ENCODE results near the gene HDGFL3.
"Not testable (repeated sequence)": the region's sequence is repeated elsewhere in the genome, so short reads cannot be mapped to it uniquely, and the experiment has no call there.

HDGFL3 gene

GRCh38 chr15:83192742-83193141, 14.9 kb downstream of the HDGFL3 start:
- DNase-seq, result no peak

GRCh38 chr15:83190450-83190849, 17.2 kb downstream of the HDGFL3 start:
- DNase-seq, result no peak

DNA sequence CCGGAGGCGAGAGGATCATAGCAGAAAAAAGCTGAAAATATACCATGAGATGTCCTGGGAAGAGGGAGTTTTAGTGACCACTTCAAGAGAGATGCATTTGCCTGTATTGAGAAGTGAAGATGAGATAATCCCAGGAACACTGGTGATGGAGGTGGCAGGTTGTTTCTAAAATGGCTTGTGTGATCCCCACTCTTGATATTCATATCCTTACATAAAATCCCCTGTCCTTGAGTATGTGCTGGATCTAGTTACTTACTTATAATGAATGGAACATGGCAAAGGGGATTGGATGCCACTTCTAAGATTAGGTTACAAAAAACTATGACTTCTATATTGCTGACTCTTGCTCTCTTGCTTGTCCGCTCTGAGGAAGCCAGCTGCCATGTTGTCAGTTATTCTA, 22.1 kb downstream of the HDGFL3 start:
- DNase-seq, result no peak

DNA sequence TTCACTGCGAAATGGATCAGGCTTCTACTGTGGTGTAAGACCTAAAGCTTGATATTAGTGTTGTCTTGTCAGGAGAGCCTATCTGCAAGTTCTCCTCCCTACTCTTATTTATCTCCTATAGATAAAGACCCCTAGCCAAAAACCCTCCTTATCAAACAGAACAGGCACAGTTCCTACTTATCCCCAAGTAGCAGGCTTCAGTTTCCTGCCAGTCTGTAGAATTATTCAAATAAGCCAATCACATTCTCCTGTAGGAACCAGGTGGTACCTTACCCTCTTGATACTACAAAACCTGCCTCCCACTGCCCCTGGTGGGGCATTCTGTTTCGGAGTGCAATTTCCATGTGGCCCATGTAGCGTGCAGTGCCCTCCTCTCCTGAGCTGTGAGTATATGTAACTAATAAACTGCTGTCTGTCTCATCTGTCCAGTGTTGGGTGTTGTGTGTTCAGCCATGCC, 28.7 kb downstream of the HDGFL3 start:
- no peak for DNase-seq

DNA sequence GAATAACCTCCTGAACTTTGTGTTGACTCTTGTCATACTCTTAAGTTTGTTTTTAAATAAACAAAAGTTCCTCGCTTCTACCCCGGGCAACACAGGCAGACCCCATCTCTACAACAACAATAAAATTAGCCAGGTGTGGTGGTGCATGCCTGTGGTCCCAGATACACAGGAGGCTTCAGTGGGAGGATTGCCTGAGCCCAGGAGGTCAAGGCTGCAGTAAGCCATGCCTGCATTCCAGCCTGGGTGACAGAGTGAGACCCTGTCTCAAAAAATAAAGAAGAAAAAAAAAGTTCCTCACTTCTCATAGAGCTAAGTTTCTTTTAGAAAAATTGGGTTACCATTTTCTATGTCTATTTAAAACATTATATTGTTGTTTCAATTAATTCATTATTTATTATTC, 29.2 kb downstream of the HDGFL3 start:
- no peak for DNase-seq

DNA sequence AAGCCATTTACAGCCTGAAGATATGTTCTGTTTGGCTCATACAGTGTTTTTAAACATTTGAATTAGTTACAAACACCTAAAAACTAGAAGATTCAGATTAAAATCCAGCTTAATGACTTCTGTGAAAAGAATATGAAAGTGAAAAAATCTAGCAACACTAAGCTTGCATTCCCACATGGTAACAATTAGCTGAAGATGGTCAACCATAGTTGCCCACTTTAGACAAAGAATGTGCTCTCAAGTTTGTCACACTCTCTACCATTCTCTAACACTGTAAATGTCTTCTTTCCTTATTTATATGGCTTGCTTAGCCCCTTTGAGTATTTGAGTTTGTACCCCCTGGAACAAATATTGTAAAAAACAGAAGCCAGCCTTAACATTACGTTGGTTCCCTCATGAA, 32.7 kb downstream of the HDGFL3 start:
- DNase-seq, result no peak

DNA sequence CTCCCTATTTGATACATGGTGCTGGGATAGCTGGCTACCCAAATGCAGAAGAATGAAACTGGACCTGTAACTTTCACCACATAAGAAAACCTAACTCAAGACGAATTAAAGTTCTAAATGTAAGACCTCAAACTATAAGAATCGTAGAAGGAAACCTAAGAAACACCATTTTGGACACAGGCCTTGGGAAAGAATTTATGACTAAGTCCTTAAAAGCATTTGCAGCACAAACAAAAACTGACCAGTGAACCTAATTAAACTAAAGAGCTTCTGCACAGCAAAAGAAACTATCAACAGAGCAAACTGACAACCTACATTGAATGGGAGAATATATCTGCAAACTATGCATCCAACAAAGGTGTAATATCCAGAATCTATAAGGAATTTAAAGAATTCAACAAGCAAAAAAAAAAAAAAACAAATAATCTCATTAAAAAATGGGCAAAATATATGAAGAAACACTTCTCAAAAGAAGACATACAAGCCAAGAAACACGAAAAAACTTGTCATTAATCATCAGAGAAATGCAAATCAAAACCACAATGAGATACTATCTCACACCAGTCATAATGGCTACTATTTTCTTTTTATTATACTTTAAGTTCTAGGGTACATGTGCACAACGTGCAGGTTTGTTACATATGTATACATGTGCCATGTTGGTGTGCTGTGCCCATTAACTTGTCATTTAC, 37.0 kb downstream of the HDGFL3 start:
- no peak for DNase-seq

DNA sequence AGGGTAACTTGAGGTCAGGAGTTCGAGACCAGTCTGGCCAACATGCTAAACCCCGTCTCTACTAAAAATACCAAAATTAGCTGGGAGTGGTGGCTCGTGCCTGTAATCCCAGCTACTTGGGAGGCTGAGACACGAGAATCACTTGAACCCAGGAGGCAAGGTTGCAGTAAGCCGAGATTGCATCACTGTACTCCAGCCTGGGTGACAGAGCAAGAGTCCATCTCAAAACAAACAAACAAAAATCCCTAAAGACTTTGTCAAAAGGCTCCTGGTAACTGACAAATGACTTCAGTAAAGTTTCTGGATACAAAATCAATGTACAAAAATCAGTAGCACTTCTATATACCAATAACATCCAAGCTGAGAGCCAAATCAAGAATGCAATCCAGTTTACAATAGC, 38.0 kb downstream of the HDGFL3 start:
- DNase-seq, result not testable (repeated sequence)

DNA sequence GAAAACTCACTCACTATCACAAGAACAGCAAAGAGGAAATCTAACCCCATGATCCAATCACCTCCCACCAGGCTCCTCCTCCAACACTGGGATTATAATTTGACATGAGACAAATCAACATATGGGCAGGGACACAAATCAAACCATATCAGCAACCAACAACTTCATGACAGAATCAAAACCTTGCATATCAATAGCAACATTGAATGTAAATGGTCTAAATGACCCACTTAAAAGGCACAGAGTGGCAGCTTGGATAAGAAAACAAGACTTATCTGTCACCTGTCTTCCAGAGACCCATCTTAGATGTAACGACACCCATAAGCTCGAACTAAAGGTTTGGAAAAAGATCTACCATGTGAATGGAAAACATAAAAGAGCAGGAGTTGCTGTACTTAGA, 40.8 kb downstream of the HDGFL3 start:
- DNase-seq, result no peak

DNA sequence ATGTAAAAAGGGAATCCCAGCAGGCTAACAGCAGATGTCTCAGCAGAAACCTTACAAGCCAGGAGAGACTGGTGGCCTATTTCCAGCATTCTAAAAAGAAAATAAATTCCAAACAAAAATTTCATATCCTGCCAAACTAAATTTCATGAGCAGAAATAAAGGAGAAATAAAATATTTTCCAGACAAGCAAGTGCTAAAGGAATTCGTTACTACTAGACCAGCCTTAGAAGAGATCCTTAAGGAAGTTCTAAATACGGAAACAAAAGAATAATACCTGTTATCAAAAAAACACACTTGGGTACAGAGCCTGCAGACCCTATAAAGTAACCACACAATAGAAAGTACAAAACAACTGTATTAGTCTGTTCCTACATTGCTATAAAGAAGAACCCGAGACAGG, 41.4 kb downstream of the HDGFL3 start:
- DNase-seq, result no peak

DNA sequence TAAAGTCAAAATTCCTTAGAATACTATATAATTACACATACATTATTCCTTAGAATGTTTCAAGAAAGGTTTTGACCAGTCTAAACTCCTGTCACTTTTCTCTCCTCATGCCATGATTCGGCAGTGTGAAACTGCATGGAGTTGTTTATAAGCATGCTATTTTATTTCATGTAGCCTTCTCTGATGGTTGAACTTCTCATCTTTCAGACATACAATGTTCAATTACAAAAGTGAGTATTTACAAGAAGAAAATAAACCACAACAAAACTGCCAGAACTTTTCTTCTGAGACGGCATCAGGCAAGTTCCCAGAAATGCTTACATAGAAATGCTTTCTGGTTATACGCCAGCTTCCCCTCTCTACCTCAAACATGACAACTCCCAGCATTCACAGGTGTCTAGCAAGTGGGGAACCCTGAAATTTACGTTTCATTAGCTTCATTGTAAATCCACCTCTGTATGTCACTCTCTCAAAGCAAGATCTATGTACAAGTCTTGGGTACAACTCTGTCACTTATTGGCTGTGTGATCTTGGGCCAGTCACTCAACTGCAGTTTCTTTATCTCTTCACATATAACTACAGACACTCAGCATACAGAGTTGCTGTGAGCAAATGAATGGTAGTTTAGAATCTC, 42.7 kb downstream of the HDGFL3 start:
- DNase-seq, result no peak

DNA sequence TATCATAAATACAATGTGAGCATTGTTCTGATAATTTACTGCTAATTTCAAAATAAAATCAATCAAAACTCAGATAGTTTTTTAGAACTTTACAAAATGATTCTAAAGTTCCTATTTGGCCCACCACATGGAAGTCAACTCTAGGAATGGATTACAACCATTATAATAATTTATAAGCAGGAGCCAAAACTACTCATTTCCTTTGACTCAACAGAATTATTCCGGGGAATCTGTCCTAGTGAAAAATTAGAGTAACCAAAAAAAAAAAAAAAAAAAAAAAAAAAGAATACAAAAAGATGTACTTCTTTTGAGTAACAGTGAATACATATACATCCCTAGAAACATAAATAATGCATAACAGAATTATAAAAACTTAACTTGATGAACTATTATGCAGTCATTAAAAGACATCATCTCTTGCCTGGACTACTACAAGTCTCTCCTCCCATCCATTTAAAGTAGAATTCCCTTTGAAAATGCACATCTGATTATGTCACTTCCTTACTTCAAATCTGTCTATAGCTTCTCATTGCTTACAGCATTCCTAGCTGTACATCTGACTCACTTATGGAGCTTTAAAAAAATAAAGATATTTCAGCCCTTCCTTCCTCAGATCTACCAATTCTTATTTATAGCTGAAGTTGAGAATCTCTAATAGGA, 43.4 kb downstream of the HDGFL3 start:
- no peak for DNase-seq

- no peak for DNase-seq
These were observed 44.6 kb downstream of the HDGFL3 start for GRCh38 chr15:83163032-83163431.

DNA sequence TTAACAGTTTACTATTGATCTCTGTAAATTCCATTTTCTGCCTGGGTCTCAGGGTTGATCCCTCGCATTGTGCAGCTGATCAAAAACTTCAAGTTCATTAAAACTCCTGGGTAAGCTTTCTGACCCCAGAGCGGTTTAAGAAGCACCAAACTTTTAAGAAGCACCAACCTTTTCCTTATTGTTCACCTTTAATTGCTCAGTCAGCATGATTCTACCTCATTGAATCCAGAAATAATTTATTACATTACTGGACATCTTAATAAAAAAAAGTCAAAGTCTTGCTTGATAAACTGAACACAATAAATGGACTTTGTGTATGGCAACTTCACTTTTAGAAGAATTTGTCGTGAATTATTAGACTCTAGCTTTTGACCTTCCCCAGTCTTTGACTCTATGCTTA, 46.9 kb downstream of the HDGFL3 start:
- no peak for DNase-seq

- DNase-seq, result no peak
These were observed 49.2 kb downstream of the HDGFL3 start for GRCh38 chr15:83158393-83158792.

DNA sequence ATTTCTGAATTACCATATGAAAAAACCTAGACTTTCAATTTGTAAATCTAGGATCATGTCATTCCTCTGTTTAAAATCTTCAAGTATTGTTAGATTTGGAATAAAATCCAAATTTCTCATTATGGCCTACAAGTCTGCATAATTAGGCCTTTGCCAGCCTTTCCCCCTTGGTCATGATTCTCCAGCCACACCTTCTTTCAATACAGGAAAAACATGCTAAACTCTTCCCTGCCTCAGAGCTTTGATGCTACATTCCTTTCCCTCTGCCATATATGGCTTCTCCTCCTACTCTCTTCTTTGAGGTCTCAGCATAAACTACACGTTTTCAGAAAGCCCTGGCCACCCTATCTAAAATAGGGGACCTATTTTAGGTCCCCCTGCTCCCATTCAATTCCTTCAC, 51.7 kb downstream of the HDGFL3 start:
- no peak for DNase-seq

DNA sequence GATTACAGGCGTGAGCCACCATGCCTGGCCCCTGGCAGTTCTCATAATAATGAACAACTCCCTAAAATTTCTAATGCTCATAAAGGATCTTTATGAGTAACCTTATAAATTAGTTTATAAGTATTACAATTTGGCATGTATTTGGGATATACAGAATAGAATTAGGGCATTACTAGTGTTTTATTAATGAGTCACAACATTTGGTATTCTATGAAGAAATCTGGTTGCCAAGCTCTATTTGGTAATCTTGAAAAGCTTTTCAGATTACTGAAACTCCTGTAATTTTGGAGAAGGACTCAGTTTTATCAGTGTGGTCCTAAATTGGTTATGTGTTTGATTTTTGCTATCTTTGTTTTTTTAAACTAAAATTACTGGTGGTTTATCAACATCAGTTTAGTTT, 54.3 kb downstream of the HDGFL3 start:
- DNase-seq, result no peak

DNA sequence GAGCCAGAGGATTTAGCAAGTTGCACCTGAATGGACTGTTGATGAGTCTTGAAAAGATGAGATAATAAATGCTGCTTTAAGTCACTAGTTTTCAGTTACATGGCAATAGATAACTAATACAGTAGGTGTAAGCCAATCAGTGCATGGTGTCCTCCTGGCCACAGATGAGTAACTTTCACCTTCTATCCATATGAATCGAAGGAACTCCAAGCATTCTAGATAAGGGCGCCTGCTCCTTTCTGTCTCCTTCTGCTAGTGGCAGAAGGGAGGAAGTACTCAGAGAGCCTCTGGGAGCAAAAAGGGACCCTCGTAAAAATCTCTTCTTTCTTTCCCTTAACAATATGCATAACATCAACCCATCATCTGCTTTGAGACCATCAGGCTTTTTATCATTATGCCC, 62.9 kb downstream of the HDGFL3 start:
- no peak for DNase-seq

- DNase-seq, result not testable (repeated sequence)
These were observed 65.5 kb downstream of the HDGFL3 start for GRCh38 chr15:83142151-83142550.

DNA sequence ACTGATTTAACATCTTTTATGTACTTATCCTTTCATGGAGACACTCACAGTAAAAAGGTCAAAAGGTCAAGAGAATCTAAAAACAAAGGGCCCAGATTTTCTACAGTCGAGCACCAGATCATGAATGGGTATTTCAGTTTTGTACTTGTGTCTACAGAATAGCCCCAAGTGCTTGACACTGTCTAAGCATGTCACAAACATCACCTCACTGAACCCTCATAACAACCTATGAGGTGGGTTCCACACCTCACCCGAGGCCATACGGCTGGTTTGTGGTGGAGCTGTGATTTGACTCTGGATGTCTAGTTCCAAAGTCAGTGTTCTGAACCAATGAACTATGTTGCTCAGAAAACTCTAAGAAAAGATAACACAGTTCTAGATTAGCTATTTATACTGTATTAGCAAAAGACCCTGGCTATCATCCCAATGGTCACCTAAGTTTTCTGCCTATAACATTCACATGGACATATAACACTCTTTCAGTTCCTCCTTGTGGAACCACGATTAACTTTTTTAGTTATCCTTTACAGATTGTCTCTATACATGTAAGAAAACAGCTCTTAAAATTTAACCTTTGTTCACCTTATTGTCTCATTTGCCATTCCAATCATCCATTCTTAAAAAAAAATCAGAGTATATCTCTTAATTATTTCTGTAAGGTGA, 74.6 kb downstream of the HDGFL3 start:
- DNase-seq, result no peak

GRCh38 chr15:83129791-83130190, 77.8 kb downstream of the HDGFL3 start:
- no peak for DNase-seq

- DNase-seq, result no peak
These were observed 80.0 kb downstream of the HDGFL3 start for GRCh38 chr15:83127547-83128150.

DNA sequence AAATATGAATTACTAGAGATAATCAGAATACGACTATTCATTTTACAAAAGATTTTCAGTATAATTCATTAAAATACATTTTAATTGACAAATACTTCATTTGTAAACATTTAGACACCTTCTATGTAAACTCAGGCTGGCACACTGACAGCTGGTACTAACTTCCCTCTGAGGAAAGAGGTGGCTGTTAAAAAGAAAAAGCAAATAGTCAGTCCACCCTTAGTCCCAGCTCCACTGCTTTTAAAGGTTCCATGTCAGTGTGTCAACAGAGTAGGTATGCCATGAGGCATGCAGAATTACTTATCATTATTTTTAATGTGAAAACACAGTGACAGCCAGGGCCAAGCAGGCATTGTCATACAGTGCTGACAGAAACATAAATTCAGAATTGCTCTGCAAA, 84.1 kb downstream of the HDGFL3 start:
- no peak for DNase-seq
